ENCODE measurements around the gene AJAP1. TPM values are rescaled to one million over a fixed set of nuclear protein-coding genes. Genes with fewer than 3 reads are reported as not detected.

The AJAP1 gene
- total RNA-seq, 4 donors from 2014 or later = under 0.01 to 0.21 (median 0.10) TPM

- H3K27ac ChIP-seq = no peak overlapping the region
- WGBS, 2 donors = 85 to 92% methylated on average over 9 of the region's 9 CpGs
- no peaks in the 10 kb centered on the region for H3K27me3 ChIP-seq
- no peak for TF ChIP-seq EP300 (IDR thresholded peaks at IDR 0.05)
- TF ChIP-seq, protein P1, sequence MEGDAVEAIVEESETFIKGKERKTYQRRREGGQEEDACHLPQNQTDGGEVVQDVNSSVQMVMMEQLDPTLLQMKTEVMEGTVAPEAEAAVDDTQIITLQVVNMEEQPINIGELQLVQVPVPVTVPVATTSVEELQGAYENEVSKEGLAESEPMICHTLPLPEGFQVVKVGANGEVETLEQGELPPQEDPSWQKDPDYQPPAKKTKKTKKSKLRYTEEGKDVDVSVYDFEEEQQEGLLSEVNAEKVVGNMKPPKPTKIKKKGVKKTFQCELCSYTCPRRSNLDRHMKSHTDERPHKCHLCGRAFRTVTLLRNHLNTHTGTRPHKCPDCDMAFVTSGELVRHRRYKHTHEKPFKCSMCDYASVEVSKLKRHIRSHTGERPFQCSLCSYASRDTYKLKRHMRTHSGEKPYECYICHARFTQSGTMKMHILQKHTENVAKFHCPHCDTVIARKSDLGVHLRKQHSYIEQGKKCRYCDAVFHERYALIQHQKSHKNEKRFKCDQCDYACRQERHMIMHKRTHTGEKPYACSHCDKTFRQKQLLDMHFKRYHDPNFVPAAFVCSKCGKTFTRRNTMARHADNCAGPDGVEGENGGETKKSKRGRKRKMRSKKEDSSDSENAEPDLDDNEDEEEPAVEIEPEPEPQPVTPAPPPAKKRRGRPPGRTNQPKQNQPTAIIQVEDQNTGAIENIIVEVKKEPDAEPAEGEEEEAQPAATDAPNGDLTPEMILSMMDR (IDR thresholded peaks at IDR 0.05) = no peak
- H3K4me1 ChIP-seq = peaks cover 0 to 10% (median 0%) of the 10 kb centered on the region in 4 donors
- H3K36me3 ChIP-seq = no peaks in the 10 kb centered on the region
- no peaks in the 10 kb centered on the region for H3K9me3 ChIP-seq
- no peak overlapping the region for H3K4me3 ChIP-seq
- no peak for DNase-seq (ENCODE audit: low spot score in 2 of 2)
These were observed 46.9 kb downstream of the AJAP1 start for GRCh38 chr1:4701276-4701675.

- Histone ChIP-seq H3K4me1 (peaks cover 0 to 10% (median 0%) of the 10 kb centered on the region in 4 donors), H3K27ac (no peak overlapping the region), H3K4me3 (no peak overlapping the region), H3K27me3 (no peaks in the 10 kb centered on the region), H3K36me3 (no peaks in the 10 kb centered on the region), H3K9me3 (no peaks in the 10 kb centered on the region)
- TF ChIP-seq, protein P1 (IDR thresholded peaks at IDR 0.05) = no peak
- TF ChIP-seq EP300 (IDR thresholded peaks at IDR 0.05) (no peak), POLR2A (IDR thresholded peaks at IDR 0.05) (no peak)
- no peak for DNase-seq (ENCODE audit: low spot score in 2 of 2)
- WGBS, 2 donors = 87 to 95% methylated on average over 11 to 12 of the region's 12 CpGs
These were observed 48.1 kb downstream of the AJAP1 start for GRCh38 chr1:4702464-4702863.

DNA sequence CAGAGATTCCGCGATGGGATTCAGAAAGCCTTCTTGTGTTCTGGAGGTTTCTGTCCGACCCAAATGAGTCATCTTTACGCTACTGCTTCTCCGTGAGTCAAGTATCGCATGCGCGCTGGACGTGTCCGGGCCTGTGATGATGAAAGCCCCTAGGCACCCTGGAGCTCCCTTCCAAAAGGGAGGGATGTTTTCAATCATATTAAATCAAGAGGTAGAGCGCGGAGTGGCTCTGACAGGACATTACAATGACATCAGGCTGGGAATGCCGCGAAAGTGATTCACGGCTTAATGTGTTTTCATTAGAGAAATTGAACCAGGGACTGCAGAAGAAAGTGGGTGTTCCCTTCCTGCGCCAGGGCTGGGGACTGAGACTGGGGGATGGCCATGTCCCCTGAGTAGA lies 48.5 kb downstream of the AJAP1 start:
- H3K36me3 ChIP-seq = no peaks in the 10 kb centered on the region
- H3K4me1 ChIP-seq = peaks cover 0 to 10% (median 0%) of the 10 kb centered on the region in 4 donors
- no peaks in the 10 kb centered on the region for H3K9me3 ChIP-seq
- DNase-seq (ENCODE audit: low spot score in 2 of 2) = no peak
- H3K27ac ChIP-seq = no peak overlapping the region
- no peak for TF ChIP-seq POLR2A (IDR thresholded peaks at IDR 0.05)
- TF ChIP-seq, protein P1 (IDR thresholded peaks at IDR 0.05) = no peak
- no peak for TF ChIP-seq EP300 (IDR thresholded peaks at IDR 0.05)
- no peak overlapping the region for H3K4me3 ChIP-seq
- WGBS, 2 donors = 85 to 87% methylated on average over 16 of the region's 16 CpGs
- no peaks in the 10 kb centered on the region for H3K27me3 ChIP-seq

GRCh38 chr1:4703646-4704045 lies 49.2 kb downstream of the AJAP1 start:
- peaks cover 0 to 10% (median 0%) of the 10 kb centered on the region in 4 donors for H3K4me1 ChIP-seq
- WGBS, 2 donors = 69 to 72% methylated on average over 5 to 6 of the region's 6 CpGs
- TF ChIP-seq EP300 (IDR thresholded peaks at IDR 0.05) (no peak), POLR2A (IDR thresholded peaks at IDR 0.05) (no peak)
- TF ChIP-seq, protein P1 (IDR thresholded peaks at IDR 0.05) = no peak
- no peaks in the 10 kb centered on the region for H3K27me3 ChIP-seq
- H3K4me3 ChIP-seq = no peak overlapping the region
- no peak for DNase-seq (ENCODE audit: low spot score in 2 of 2)
- no peaks in the 10 kb centered on the region for H3K36me3 ChIP-seq
- H3K9me3 ChIP-seq = no peaks in the 10 kb centered on the region
- H3K27ac ChIP-seq = no peak overlapping the region

- peaks cover 0 to 3% (median 0%) of the 10 kb centered on the region in 4 donors for H3K4me1 ChIP-seq
- 64 to 69% methylated on average over 5 of the region's 5 CpGs for WGBS, 2 donors
- no peaks in the 10 kb centered on the region for H3K9me3 ChIP-seq
- no peaks in the 10 kb centered on the region for H3K36me3 ChIP-seq
- TF ChIP-seq POLR2A (IDR thresholded peaks at IDR 0.05) (no peak), EP300 (IDR thresholded peaks at IDR 0.05) (no peak)
- TF ChIP-seq, protein P1 (IDR thresholded peaks at IDR 0.05) = no peak
- no peak for DNase-seq (ENCODE audit: low spot score in 2 of 2)
- H3K27me3 ChIP-seq = no peaks in the 10 kb centered on the region
- no peak overlapping the region for H3K27ac ChIP-seq
- H3K4me3 ChIP-seq = no peak overlapping the region
These were observed 54.6 kb downstream of the AJAP1 start for GRCh38 chr1:4708840-4709507.
